Posterior vena cava (tissue), 2 donors: ENCODE data around the gene KMT5C. TPM values are rescaled to one million over a fixed set of nuclear protein-coding genes. Genes with fewer than 3 reads are reported as not detected.
"Not testable (repeated sequence)": the region's sequence is repeated elsewhere in the genome, so short reads cannot be mapped to it uniquely, and the experiment has no call there.

ENCODE experiments used
- DNase-seq: peaks from one replicate; pipeline ENCODE4 v3.0.0-alpha.2; 2020; ENCODE audit warnings: low spot score
- intact Hi-C, 2 donors: fragments of 100-400 bp; cut with DNase I; formaldehyde crosslinking; loops; one replicate each; pipeline versions ENCODE4 v1.14.1 to v1.14.2; 2022 to 2023
- total RNA-seq, 2 donors: library from RNA; stranded (reverse); fragmentation: NEBNext Ultra II Directional; extraction: Animal tissue kit (Norgen Biotek cat#: 25700); gene quantifications; one replicate each; pipeline ENCODE4 v1.2.1, GENCODE V29; 2021
- donor health status: DM: yes; HTN: yes; CAD: no.
- donor health status: DM: yes; HTN: yes; CAD: no.

The KMT5C gene
- total RNA-seq, 2 donors from 2014 or later = 3.9 to 6.3 TPM

DNA sequence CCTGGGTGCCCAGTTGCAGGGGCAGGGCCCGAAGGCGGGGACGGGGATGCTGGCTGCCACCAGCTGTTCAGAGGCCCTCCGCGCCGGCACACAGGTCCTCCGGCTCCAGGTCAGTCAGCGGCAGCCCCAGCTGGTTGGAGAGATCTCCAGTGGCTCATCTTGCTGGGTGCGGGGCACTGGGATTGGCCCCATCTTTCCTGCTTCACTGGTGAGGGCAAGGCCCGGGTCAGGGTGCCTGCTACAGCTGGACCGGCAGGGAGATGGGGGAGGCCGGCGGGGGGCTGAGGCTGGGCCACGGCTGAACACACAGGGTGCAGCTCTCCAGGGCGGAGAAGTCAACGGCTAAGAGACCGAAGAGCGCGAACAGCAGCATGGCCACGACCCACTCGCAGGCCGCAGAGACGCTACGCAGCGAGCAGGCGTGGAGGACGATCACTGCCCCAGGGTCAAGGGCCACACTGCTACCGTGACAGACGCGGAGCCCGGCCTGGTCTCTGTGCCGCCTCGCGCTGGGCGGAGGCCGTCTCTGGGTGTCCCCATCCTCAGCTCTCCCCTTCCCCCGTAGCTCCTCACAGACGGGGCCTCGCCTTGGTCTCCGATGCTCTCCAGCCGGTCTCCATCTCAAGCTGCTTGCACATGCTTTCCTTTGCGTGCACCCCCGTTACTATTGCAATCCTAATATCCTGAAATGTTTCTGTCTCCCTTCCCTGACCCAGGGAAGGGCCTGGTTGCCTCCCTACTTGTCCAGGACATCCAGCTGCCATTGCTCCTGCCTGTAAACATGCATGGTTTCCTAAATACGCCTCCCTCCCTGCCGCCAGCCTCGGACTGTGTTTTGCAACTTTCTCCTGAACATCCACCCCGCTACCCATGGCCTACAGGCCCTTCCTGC lies 26.8 kb upstream of the KMT5C start:
- intact Hi-C loops = no loop called here
- DNase-seq = no peak

- no peak for DNase-seq
- intact Hi-C loops = no loop called here
These were observed 25.3 kb upstream of the KMT5C start for GRCh38 chr19:55314396-55314795.

- no peak for DNase-seq
- intact Hi-C loops = no loop called here
These were observed 23.6 kb upstream of the KMT5C start for GRCh38 chr19:55315956-55316525.

GRCh38 chr19:55316646-55317045 lies 23.0 kb upstream of the KMT5C start:
- no peak for DNase-seq
- intact Hi-C loops = no loop called here

- intact Hi-C loops = loop anchor here in 1 of 2 donors (5.0 kb wide), 1 partner anchor 1323 kb away; the partner anchor contains the start of gene SMIM17
- no peak for DNase-seq
These were observed 19.9 kb upstream of the KMT5C start for GRCh38 chr19:55319785-55320184.

GRCh38 chr19:55320844-55321419 lies 18.7 kb upstream of the KMT5C start:
- intact Hi-C loops = loop anchor here in 1 of 2 donors (5.0 kb wide), 1 partner anchor 1321 kb away; the partner anchor contains the start of gene SMIM17
- no peak for DNase-seq

GRCh38 chr19:55321466-55322137 lies 18.1 kb upstream of the KMT5C start:
- no peak for DNase-seq
- intact Hi-C loops = loop anchor here in 1 of 2 donors (5.0 kb wide), 1 partner anchor 1321 kb away; the partner anchor contains the start of gene SMIM17

- no peak for DNase-seq
- intact Hi-C loops = loop anchor here in 1 of 2 donors (5.0 kb wide), 1 partner anchor 1320 kb away; the partner anchor contains the start of gene SMIM17
These were observed 17.3 kb upstream of the KMT5C start for GRCh38 chr19:55322204-55322885.

DNA sequence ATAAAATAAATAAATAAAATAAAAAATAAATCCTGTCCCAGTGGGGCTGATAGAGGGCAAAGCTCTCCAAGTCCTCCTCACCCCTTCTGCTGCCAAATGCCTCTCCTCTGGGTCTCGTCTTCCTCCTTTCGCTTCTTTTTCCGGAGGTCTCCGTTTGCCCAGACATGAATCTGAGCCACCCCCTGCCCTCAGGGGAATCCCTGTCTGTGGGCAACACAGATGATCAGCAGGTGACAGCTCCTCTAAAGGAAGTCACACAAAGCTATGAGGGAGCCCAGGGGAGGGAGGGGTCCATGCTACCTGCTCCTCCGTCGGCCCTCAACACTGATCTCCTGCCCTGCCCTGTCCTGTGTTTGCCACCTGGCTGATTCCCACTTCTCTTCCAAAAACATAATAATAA lies 15.0 kb upstream of the KMT5C start:
- intact Hi-C loops = loop anchor here in 1 of 2 donors (5.0 kb wide), 1 partner anchor 1318 kb away; the partner anchor contains the start of gene SMIM17

DNA sequence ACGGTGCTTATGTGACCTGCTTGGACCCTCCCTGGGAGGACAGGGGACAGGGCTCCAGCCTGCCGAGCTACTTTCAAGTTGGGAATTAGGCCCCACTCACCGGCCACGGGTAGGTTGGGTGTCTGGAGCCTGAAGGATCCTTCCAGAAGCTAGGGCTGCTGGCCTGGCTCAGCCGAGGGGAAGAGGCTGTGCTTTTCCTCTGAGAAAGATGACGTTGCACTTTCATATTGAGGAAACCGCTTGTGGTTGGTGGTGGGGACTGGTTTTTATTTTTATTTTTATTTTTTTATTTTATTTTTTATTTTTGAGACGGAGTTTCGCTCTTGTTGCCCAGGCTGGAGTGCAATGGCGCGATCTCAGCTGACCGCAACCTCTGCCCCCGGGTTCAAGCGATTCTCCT lies 14.5 kb upstream of the KMT5C start, which contains the start of gene TMEM150B:
TSS of gene TMEM150B (minus strand) at position 170 of the 400 bp plus-strand sequence. CDS start 4,305 bp downstream, outside the sequence.
- no peak for DNase-seq
- intact Hi-C loops = no loop called here

More for the DNA sequence above, 15.0 kb upstream of the KMT5C start:
- no peak for DNase-seq

GRCh38 chr19:55328774-55329318 lies 10.8 kb upstream of the KMT5C start:
- intact Hi-C loops, DNase-seq: not testable (repeated sequence)

DNA sequence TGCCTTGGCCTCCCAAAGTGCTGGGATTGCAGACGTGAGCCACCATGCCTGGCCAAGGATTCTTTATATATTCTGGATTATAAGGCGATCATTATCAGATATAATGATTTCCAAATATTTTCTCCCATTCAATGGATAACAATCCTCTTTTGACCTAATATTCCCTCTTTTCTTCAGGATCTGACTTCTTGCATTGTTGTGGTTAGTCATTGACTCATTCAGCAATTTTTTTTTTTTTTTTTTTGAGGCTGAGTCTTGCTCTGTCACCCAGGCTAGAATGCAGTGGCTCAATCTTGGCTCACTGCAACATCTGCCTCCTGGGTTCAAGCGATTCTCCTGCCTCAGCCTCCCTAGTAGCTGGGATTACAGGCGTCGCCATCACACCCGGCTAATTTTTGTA lies 9.9 kb upstream of the KMT5C start:
- intact Hi-C loops = not testable (repeated sequence)

GRCh38 chr19:55333870-55334269 lies 5.8 kb upstream of the KMT5C start:
- DNase-seq = no peak
- intact Hi-C loops = no loop called here

More for the DNA sequence above, 9.9 kb upstream of the KMT5C start:
- not testable (repeated sequence) for DNase-seq

- no peak for DNase-seq
These were observed 3.6 kb upstream of the KMT5C start for GRCh38 chr19:55336101-55336500.

GRCh38 chr19:55339889-55340783 lies 460 bp downstream of the KMT5C start:
- intact Hi-C loops = no loop called here
- no peak for DNase-seq

More at GRCh38 chr19:55336101-55336500, 3.6 kb upstream of the KMT5C start:
- intact Hi-C loops = no loop called here

GRCh38 chr19:55340784-55341147 lies 1.1 kb downstream of the KMT5C start:
- no peak for DNase-seq

DNA sequence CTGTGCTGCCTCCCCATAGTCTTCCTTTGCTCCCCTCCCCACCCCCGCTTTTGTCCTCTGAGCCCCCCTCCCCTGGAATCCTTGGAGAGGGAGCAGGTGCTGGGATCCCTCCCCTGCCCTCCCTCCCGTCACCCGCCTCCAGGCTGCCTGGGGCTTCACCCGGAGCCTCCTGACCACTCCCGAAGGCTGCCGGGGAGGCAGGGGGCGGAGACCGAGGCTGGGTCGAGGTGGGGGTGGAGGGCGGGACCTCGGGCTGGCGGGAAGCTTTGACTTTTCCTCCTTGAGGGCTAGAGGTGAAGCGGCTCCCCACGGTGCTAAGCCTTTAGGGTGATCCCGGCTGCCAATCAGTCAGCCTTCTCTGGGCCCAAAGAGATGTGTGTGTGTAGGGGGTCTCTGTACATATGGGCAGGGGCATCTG lies 1.5 kb downstream of the KMT5C start:
- DNase-seq = no peak
- intact Hi-C loops = no loop called here

More at GRCh38 chr19:55340784-55341147, 1.1 kb downstream of the KMT5C start:
- intact Hi-C loops = no loop called here
